Panc1 (cell line): ENCODE data around the gene KCP.

ENCODE experiments used
- CTCF ChIP-seq: fragments of 450-650 bp; IDR thresholded peaks from 2 replicates; pipeline ENCODE4 v1.5.1; 2017; ENCODE audit warnings: mild to moderate bottlenecking
- REST ChIP-seq, 2 experiments: IDR thresholded peaks; 2 replicates each; pipeline ENCODE4 v1.6.1; 2011 to 2012; ENCODE audit warnings: low read depth in 2 of 2, control low read depth in 1 of 2, low read length in 1 of 2, mild to moderate bottlenecking in 1 of 2, moderate library complexity in 1 of 2; ENCODE audit not compliant: insufficient read depth in 1 of 2

- no peak for TF ChIP-seq REST (IDR thresholded peaks at IDR 0.05; ENCODE audit: insufficient read depth in 1 of 2, low read depth in 2 of 2, low read length in 1 of 2)
- no peak for TF ChIP-seq CTCF
These were observed 73.7 kb downstream of the KCP start for GRCh38 chr7:128836729-128837348.
